ENCODE measurements around the gene ABI3BP.
A peak's percentile ranks its signal among the peaks of the same experiment; 100 is the strongest.

Gene ABI3BP

DNA sequence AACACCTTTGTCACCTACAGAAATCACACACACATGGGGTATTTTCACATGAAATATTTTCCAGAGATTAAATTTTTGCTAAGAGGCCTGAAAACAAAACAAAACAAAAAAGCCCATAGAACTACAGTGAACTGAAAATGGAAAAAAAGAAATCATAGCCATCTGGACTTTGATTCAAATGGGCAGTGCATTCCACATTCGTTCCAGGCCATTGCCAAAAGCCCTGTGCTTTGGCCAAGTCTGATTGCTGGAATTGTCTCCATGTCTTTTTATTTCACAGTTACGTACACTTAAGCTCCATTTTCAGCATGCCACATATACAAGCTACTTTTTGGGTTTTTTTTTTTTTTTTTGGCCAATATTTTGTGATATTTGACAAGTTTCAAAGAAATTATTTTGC is 236.8 kb downstream of the ABI3BP start:
- TF ChIP-seq PAX5 (IDR thresholded peaks at IDR 0.05; ENCODE audit: insufficient read depth, low read length, severe bottlenecking): no peak
- no peak for TF ChIP-seq TAF1 (IDR thresholded peaks at IDR 0.05; ENCODE audit: low read depth, low read length)
- no peak for TF ChIP-seq POLR2AphosphoS5 (IDR thresholded peaks at IDR 0.05; ENCODE audit: low read depth, low read length)
- TF ChIP-seq POU2F2 (IDR thresholded peaks at IDR 0.05; ENCODE audit: low read depth, low read length): no peak
- no peak for TF ChIP-seq SPI1 (IDR thresholded peaks at IDR 0.05; ENCODE audit: low read depth, low read length)
- TF ChIP-seq POLR2A (IDR thresholded peaks at IDR 0.05; ENCODE audit: low read depth, low read length): no peak
- FAIRE-seq (no peak), DNase-seq (ENCODE audit: insufficient read length, low spot score) (no peak)

DNA sequence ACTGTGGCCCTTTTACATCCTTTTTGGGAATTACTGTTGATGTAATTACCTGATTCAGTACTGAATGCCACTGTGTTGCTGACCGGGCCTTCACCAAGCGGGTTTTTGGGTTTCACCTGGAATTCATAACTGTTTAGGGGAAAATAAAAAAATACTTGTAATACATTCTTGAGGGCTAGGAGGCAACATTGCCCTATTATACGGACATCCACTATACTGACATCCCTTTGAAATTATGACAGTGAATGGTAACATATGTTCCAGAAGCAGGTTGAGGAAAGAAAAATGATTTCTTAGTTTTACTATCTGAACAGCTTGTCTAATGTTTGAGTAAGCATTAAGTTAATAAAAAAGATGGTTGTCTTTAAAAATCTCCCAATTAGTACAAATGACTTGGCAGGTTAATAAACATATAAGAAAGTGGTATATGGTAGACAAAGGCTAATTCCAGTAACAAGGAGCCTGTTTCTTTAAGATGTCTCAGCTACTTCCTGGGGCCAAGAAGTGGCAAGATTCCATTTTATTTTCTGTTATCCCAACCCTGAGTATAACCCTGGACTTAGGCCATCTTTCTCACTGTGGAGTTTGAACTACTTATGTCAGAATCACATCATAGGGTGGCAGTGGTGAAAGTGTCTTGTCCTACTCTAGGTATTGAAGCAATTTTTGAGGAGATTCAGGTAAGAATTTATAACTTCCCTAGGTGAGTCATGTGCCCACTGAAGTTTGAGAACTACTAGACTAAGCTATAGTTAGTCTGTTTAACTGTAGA is 238.5 kb downstream of the ABI3BP start:
- DNase-seq (ENCODE audit: insufficient read length, low spot score) (no peak), FAIRE-seq (peak; percentile 23)
- TF ChIP-seq POLR2AphosphoS5 (IDR thresholded peaks at IDR 0.05; ENCODE audit: low read depth, low read length) (no peak), POLR2A (IDR thresholded peaks at IDR 0.05; ENCODE audit: low read depth, low read length) (no peak), TAF1 (IDR thresholded peaks at IDR 0.05; ENCODE audit: low read depth, low read length) (no peak), PAX5 (IDR thresholded peaks at IDR 0.05; ENCODE audit: insufficient read depth, low read length, severe bottlenecking) (no peak), SPI1 (IDR thresholded peaks at IDR 0.05; ENCODE audit: low read depth, low read length) (no peak), POU2F2 (IDR thresholded peaks at IDR 0.05; ENCODE audit: low read depth, low read length) (no peak)

DNA sequence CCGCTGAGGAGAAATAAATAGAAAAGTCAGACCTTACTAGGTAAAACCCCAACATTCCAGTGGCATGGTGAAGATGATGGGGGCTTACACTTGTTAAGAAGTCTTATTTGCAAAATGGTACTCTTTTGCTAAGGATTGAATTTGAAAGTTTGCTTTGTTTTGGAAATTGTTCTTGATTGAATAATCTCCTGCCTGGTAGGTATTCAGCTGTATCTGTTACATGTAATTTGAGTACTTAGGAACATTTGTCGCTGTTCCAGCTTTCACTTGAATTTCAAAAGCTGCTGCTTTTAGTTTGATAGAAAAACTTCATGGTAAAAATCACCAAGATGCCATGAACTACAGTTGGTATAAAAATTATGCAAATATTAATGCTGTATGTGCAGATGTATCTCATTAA is 239.4 kb downstream of the ABI3BP start:
- FAIRE-seq (no peak), DNase-seq (ENCODE audit: insufficient read length, low spot score) (no peak)
- TF ChIP-seq POLR2A (IDR thresholded peaks at IDR 0.05; ENCODE audit: low read depth, low read length) (no peak), POLR2AphosphoS5 (IDR thresholded peaks at IDR 0.05; ENCODE audit: low read depth, low read length) (no peak), SPI1 (IDR thresholded peaks at IDR 0.05; ENCODE audit: low read depth, low read length) (no peak), POU2F2 (IDR thresholded peaks at IDR 0.05; ENCODE audit: low read depth, low read length) (no peak), TAF1 (IDR thresholded peaks at IDR 0.05; ENCODE audit: low read depth, low read length) (no peak), PAX5 (IDR thresholded peaks at IDR 0.05; ENCODE audit: insufficient read depth, low read length, severe bottlenecking) (no peak)

DNA sequence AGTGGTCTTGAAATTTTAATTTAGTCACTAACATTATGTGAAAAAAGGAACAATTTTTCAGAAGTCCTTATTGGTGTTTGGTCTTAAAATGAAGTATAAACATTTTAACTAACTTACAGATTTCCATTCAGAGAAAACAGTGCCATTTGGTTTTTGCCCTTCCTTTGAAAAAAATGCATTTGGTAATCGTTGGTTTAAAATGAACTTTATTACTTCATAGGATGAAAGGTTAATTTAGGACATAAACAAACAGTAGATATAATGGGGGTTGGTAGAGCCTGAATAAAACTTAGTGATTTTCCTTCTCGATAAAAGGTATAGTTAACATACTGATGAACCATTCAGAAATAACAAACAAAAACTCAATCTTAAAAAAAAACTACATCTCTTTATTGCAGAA is 244.3 kb downstream of the ABI3BP start:
- DNase-seq (ENCODE audit: insufficient read length, low spot score) (no peak), FAIRE-seq (no peak)

DNA sequence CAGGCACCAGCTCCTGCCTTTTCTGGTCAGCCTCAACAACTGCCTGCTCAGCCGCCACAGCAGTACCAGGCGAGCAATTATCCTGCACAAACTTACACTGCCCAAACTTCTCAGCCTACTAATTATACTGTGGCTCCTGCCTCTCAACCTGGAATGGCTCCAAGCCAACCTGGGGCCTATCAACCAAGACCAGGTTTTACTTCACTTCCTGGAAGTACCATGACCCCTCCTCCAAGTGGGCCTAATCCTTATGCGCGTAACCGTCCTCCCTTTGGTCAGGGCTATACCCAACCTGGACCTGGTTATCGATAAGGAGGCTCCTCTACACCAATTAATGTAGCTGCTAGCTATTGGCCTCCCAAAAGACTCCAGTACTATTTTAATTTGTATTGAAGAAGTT is 245.0 kb downstream of the ABI3BP start:
- DNase-seq (ENCODE audit: insufficient read length, low spot score) (no peak), FAIRE-seq (no peak)
- no peak for TF ChIP-seq POLR2AphosphoS5 (IDR thresholded peaks at IDR 0.05; ENCODE audit: low read depth, low read length)

More for the DNA sequence above, 244.3 kb downstream of the ABI3BP start:
- no peak for TF ChIP-seq POLR2A (IDR thresholded peaks at IDR 0.05; ENCODE audit: low read depth, low read length)
- no peak for TF ChIP-seq TAF1 (IDR thresholded peaks at IDR 0.05; ENCODE audit: low read depth, low read length)
- TF ChIP-seq PAX5 (IDR thresholded peaks at IDR 0.05; ENCODE audit: insufficient read depth, low read length, severe bottlenecking): no peak

DNA sequence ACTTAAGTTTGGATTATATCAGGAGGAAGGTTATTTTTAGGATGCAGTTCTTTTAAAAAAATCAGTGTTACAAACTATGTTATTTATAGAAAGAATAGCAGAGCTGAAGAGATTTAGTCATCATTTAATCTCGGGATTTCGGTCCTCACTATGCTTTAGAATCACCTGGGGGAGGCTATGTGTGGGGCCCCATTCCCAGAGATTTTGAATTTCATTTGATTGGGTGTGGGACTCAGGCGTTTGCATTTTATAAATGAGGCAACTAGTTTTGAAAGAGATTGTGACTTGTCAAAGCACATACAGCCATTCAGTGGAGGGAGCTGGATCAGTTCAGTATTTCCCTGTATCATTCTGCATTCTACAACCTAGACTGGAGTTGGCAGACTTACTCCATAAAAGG is 247.1 kb downstream of the ABI3BP start:
- FAIRE-seq (no peak), DNase-seq (ENCODE audit: insufficient read length, low spot score) (no peak)
- no peak for TF ChIP-seq SPI1 (IDR thresholded peaks at IDR 0.05; ENCODE audit: low read depth, low read length)
- no peak for TF ChIP-seq PAX5 (IDR thresholded peaks at IDR 0.05; ENCODE audit: insufficient read depth, low read length, severe bottlenecking)
- TF ChIP-seq POLR2AphosphoS5 (IDR thresholded peaks at IDR 0.05; ENCODE audit: low read depth, low read length): no peak
- TF ChIP-seq POU2F2 (IDR thresholded peaks at IDR 0.05; ENCODE audit: low read depth, low read length): no peak
- TF ChIP-seq TAF1 (IDR thresholded peaks at IDR 0.05; ENCODE audit: low read depth, low read length): no peak
- no peak for TF ChIP-seq POLR2A (IDR thresholded peaks at IDR 0.05; ENCODE audit: low read depth, low read length)

DNA sequence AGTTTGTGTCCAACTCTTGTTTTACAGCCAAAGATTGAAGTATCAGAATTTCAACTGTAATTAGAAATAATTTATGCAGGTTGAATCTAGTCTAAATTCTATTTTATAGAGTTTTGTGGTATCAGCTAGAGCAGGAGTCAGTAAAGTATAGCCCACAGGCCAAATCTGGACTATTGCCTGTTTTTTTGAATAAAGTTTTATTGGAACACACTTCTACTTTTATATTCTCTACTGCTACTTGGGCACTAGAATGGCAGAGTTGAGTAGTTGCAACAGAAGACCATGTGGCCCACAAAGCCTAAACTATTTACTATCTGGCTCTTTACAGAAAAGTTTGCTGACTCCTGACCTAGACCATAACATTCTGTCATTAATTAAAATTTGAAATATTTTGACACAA is 247.6 kb downstream of the ABI3BP start:
- DNase-seq (ENCODE audit: insufficient read length, low spot score) (no peak), FAIRE-seq (no peak)
- no peak for TF ChIP-seq POLR2A (IDR thresholded peaks at IDR 0.05; ENCODE audit: low read depth, low read length)

DNA sequence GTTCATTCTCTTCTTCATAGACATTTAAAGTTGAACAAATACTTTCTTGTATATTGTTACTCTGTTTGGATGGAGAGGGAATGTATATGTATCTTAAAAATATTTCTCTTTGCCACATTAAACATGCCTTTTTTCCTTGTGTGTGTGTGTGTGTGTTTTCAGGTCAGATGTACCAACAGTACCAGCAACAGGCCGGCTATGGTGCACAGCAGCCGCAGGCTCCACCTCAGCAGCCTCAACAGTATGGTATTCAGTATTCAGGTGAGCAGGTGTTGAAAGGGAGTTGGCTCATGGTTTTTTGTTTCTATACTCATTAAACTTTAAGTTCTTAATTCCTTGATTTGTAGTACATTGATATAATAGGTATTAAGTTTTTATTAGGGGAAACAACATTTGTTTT is 248.6 kb downstream of the ABI3BP start:
- DNase-seq (ENCODE audit: insufficient read length, low spot score) (no peak), FAIRE-seq (no peak)
- no peak for TF ChIP-seq PAX5 (IDR thresholded peaks at IDR 0.05; ENCODE audit: insufficient read depth, low read length, severe bottlenecking)
- no peak for TF ChIP-seq TAF1 (IDR thresholded peaks at IDR 0.05; ENCODE audit: low read depth, low read length)
- no peak for TF ChIP-seq POLR2A (IDR thresholded peaks at IDR 0.05; ENCODE audit: low read depth, low read length)
- TF ChIP-seq POU2F2 (IDR thresholded peaks at IDR 0.05; ENCODE audit: low read depth, low read length): no peak
- TF ChIP-seq SPI1 (IDR thresholded peaks at IDR 0.05; ENCODE audit: low read depth, low read length): no peak
- TF ChIP-seq POLR2AphosphoS5 (IDR thresholded peaks at IDR 0.05; ENCODE audit: low read depth, low read length): no peak

DNA sequence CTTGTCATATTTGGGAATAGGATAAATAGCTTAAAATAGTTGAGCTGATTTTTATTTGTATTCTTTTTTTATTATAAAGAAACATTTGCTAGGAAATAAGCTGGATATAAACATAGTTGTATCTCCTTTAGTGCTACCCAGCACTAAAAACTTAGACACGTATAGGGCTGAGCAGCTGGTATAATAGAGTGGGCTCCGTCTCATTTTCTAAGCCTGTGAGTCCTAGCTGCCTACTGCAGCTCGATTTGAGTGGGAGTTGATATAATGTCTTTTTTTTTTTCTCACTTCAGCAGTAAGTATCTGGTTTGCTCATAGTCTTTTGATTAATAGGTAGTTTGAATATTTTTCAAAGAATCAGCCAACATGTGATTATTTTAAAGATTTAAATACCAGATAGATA is 249.7 kb downstream of the ABI3BP start:
- TF ChIP-seq PAX5 (IDR thresholded peaks at IDR 0.05; ENCODE audit: insufficient read depth, low read length, severe bottlenecking) (no peak), POU2F2 (IDR thresholded peaks at IDR 0.05; ENCODE audit: low read depth, low read length) (no peak), TAF1 (IDR thresholded peaks at IDR 0.05; ENCODE audit: low read depth, low read length) (no peak), POLR2AphosphoS5 (IDR thresholded peaks at IDR 0.05; ENCODE audit: low read depth, low read length) (no peak), POLR2A (IDR thresholded peaks at IDR 0.05; ENCODE audit: low read depth, low read length) (no peak), SPI1 (IDR thresholded peaks at IDR 0.05; ENCODE audit: low read depth, low read length) (no peak)
- no peak for FAIRE-seq
- no peak for DNase-seq (ENCODE audit: insufficient read length, low spot score)

DNA sequence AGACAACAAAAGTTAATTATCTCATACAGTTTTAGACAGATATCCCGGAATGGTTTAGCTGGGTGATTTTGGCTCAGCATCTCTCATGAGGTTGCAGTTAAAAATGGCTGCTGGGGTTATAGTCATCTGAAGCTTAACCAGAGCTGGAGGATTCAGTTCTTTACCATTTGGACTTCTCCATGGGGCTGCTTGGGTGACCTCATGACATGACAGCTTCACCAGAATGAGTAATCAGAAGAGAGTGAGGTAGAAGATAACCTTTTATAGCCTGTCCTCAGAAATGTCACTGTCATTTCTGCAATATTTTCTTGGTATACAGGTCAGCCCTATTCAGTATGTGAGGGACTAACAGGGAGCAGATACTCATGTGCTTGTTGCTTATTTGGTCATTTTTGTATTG is 253.0 kb downstream of the ABI3BP start:
- TF ChIP-seq POU2F2 (IDR thresholded peaks at IDR 0.05; ENCODE audit: low read depth, low read length): no peak
- DNase-seq (ENCODE audit: insufficient read length, low spot score) (no peak), FAIRE-seq (no peak)

DNA sequence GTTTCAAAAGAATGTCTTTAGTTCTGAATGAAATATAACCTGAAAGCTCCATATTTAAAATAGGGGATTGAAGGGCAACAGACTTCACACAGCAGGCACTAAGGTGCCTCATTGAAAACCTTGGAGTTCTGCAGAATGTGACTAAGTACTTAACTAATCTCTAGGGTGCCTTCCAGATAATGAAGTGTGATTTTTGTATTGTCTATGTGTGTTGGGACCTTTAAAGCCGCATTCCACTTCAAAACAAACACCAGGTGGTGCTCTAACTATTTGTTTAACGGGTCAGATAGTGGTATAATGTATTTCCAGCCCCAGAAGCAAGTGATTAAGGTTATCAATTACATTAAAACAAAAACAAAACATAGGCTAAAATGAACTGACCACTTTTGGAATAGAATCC is 255.9 kb downstream of the ABI3BP start:
- DNase-seq (ENCODE audit: insufficient read length, low spot score): no peak
- peak; percentile 83 for FAIRE-seq
- no peak for TF ChIP-seq SPI1 (IDR thresholded peaks at IDR 0.05; ENCODE audit: low read depth, low read length)
- TF ChIP-seq PAX5 (IDR thresholded peaks at IDR 0.05; ENCODE audit: insufficient read depth, low read length, severe bottlenecking): no peak
- no peak for TF ChIP-seq POLR2A (IDR thresholded peaks at IDR 0.05; ENCODE audit: low read depth, low read length)
- no peak for TF ChIP-seq TAF1 (IDR thresholded peaks at IDR 0.05; ENCODE audit: low read depth, low read length)
- no peak for TF ChIP-seq POU2F2 (IDR thresholded peaks at IDR 0.05; ENCODE audit: low read depth, low read length)
- no peak for TF ChIP-seq POLR2AphosphoS5 (IDR thresholded peaks at IDR 0.05; ENCODE audit: low read depth, low read length)
